ENCODE data around the gene RAPGEFL1. TPM values are rescaled to one million over a fixed set of nuclear protein-coding genes. Genes with fewer than 3 reads are reported as not detected.

Gene RAPGEFL1
- total RNA-seq, 1 experiment from 2014 or later, result 23.6 TPM

DNA sequence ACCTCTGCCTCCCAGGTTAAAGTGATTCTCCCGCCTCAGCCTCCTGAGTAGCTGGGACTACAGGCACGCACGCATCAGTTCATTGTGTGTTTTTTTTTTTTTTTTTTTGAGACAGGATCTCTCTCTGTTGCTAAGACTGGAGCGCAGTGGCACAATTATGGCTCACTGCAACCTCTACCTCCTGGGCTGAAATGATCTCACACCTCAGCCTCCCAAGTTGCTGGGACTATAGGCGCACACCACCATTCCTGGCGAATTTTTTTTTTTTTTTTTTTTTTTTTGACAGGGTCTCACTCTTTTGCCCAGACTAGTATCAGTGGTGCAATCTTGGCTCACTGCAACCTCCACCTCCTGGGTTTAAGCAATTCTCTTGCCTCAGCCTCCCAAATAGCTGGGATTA is 17.8 kb upstream of the RAPGEFL1 start:
- Histone ChIP-seq H4K91ac (ENCODE audit: insufficient read length, low read depth, low read length) (no peak overlapping the region), H3K79me1 (ENCODE audit: insufficient read depth, low read depth, low read length, poor library complexity, severe bottlenecking) (peaks cover 6% of the 10 kb centered on the region), H2BK5ac (ENCODE audit: insufficient read length, low read length) (no peak overlapping the region), H2BK120ac (ENCODE audit: low read depth, low read length, poor library complexity, severe bottlenecking) (no peak overlapping the region), H3K79me2 (ENCODE audit: insufficient read depth, low read length) (no peaks in the 10 kb centered on the region; the same call in 1 of the 2 replicates), H3K23ac (ENCODE audit: insufficient read length, low read depth, low read length) (no peak overlapping the region), H2AK5ac (ENCODE audit: insufficient read length, low read length) (no peak overlapping the region), H2BK15ac (ENCODE audit: low read depth, low read length) (no peak overlapping the region), H3K4me2 (ENCODE audit: insufficient read depth, insufficient read length, low read length) (no peak overlapping the region), H4K5ac (ENCODE audit: insufficient read length, low read depth, low read length) (no peak overlapping the region), H3K9me3 (ENCODE audit: control insufficient read depth, low read depth, low read length) (no peaks in the 10 kb centered on the region), H4K20me1 (ENCODE audit: control insufficient read depth, insufficient read depth, insufficient read length) (no peaks in the 10 kb centered on the region), H3K23me2 (ENCODE audit: insufficient read length, low read depth, low read length, poor library complexity, severe bottlenecking) (no peaks in the 10 kb centered on the region), H2AFZ (ENCODE audit: low read length) (no peak overlapping the region), H3K27me3 (ENCODE audit: insufficient read depth, low read length) (no peaks in the 10 kb centered on the region), H3K56ac (ENCODE audit: insufficient read length, low read depth, low read length) (no peak overlapping the region), H3K18ac (ENCODE audit: insufficient read length, low read depth, low read length) (no peak overlapping the region), H3K27ac (ENCODE audit: insufficient read length, low read depth, low read length) (no peak overlapping the region), H3K4ac (ENCODE audit: low read depth, low read length) (no peak overlapping the region), H3K9ac (ENCODE audit: extremely low read depth, insufficient read length, low read length) (no peak overlapping the region), H3K4me1 (ENCODE audit: insufficient read depth, low read length) (no peaks in the 10 kb centered on the region), H4K8ac (replicated peaks; ENCODE audit: insufficient read length, low read depth, low read length) (no peak overlapping the region), H2BK12ac (ENCODE audit: insufficient read length, low read depth, low read length) (no peak overlapping the region), H2BK20ac (ENCODE audit: low read depth, low read length, poor library complexity, severe bottlenecking) (no peak overlapping the region), H3K14ac (ENCODE audit: insufficient read depth, low read length) (no peak overlapping the region), H3T11ph (ENCODE audit: low read length) (no peak overlapping the region)
- WGBS (ENCODE audit: extremely low coverage, insufficient read length, low lambda C conversion rate), result no CpG with 5 or more reads among the region's 6 CpGs
- no peaks in the 10 kb centered on the region for H3K4me1 Mint-ChIP-seq
- H3K4me3 Mint-ChIP-seq, result no peak overlapping the region
- DNase-seq, result no peak
- TF ChIP-seq, protein P1, sequence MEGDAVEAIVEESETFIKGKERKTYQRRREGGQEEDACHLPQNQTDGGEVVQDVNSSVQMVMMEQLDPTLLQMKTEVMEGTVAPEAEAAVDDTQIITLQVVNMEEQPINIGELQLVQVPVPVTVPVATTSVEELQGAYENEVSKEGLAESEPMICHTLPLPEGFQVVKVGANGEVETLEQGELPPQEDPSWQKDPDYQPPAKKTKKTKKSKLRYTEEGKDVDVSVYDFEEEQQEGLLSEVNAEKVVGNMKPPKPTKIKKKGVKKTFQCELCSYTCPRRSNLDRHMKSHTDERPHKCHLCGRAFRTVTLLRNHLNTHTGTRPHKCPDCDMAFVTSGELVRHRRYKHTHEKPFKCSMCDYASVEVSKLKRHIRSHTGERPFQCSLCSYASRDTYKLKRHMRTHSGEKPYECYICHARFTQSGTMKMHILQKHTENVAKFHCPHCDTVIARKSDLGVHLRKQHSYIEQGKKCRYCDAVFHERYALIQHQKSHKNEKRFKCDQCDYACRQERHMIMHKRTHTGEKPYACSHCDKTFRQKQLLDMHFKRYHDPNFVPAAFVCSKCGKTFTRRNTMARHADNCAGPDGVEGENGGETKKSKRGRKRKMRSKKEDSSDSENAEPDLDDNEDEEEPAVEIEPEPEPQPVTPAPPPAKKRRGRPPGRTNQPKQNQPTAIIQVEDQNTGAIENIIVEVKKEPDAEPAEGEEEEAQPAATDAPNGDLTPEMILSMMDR (conservative IDR thresholded peaks at IDR 0.05), result no peak
- no peak overlapping the region for H3K27ac Mint-ChIP-seq
- H3K9me3 Mint-ChIP-seq, result no peaks in the 10 kb centered on the region
- peaks cover 25 to 66% (median 53%) of the 10 kb centered on the region in 3 experiments for H3K36me3 Mint-ChIP-seq (ENCODE audit: insufficient read depth in 1 of 3, low read depth in 3 of 3)
- H3K27me3 Mint-ChIP-seq (ENCODE audit: low read depth), result no peaks in the 10 kb centered on the region

All from H9 (cell line).